GM12891 (cell line): ENCODE data around the gene BAIAP2.

Experiments
- POLR2A ChIP-seq: IDR thresholded peaks from 2 replicates; pipeline ENCODE4 v1.6.1; 2011; ENCODE audit warnings: low read depth, low read length, control low read depth
- POLR2AphosphoS5 ChIP-seq: IDR thresholded peaks from 2 replicates; pipeline ENCODE4 v1.6.1; 2011; ENCODE audit warnings: low read depth, low read length, control low read depth

- TF ChIP-seq POLR2AphosphoS5 (no peak), POLR2A (no peak)
Observed at GRCh38 chr17:80995131-80995530, 39.8 kb upstream of the BAIAP2 start.
